C4-2B (cell line): ENCODE data around the gene RNF5.

Experiments used
- CTCF ChIP-seq: fragments of 450-650 bp; conservative IDR thresholded peaks from 2 replicates; pipeline ENCODE4 v1.5.1; 2017; ENCODE audit warnings: mild to moderate bottlenecking
- ZFX ChIP-seq: fragments of 450-650 bp; IDR thresholded peaks from 2 replicates; pipeline ENCODE4 v1.6.1; 2017

- TF ChIP-seq CTCF, result no peak
- TF ChIP-seq ZFX, result no peak
These were observed at the start of gene RNF5 for GRCh38 chr6:32177788-32178546.
